Trophoblast cell (in vitro differentiated cells and primary cell): ENCODE results near the gene PREB.

Experiments used
- DNase-seq, 2 donors: peaks; one replicate each; pipeline ENCODE4 v3.0.0-alpha.2; 2016
- H2AFZ ChIP-seq: 2 replicates; pipeline ENCODE4 v1.6.1; 2013; ENCODE audit warnings: low read length, moderate library complexity, mild to moderate bottlenecking; ENCODE audit not compliant: insufficient read depth, poor library complexity
- H2AK5ac ChIP-seq: 2 replicates; pipeline ENCODE4 v1.6.1; 2013; ENCODE audit warnings: mild to moderate bottlenecking, low read length
- H2BK120ac ChIP-seq: 2 replicates; pipeline ENCODE4 v1.6.1; 2013; ENCODE audit warnings: low read length, mild to moderate bottlenecking, moderate library complexity; ENCODE audit not compliant: insufficient read depth, poor library complexity
- H2BK12ac ChIP-seq: 2 replicates; pipeline ENCODE4 v1.6.1; 2013; ENCODE audit warnings: mild to moderate bottlenecking, low read length, moderate library complexity
- H2BK5ac ChIP-seq: 2 replicates; pipeline ENCODE4 v1.6.1; 2013; ENCODE audit warnings: low read length, low read depth, moderate library complexity, mild to moderate bottlenecking; ENCODE audit not compliant: poor library complexity
- H3K14ac ChIP-seq: 2 replicates; pipeline ENCODE4 v1.6.1; 2013; ENCODE audit warnings: mild to moderate bottlenecking, low read length
- H3K18ac ChIP-seq: 2 replicates; pipeline ENCODE4 v1.6.1; 2013; ENCODE audit warnings: mild to moderate bottlenecking, low read length
- H3K23ac ChIP-seq: 2 replicates; pipeline ENCODE4 v1.6.1; 2013; ENCODE audit warnings: low read length
- H3K27ac ChIP-seq: 2 replicates; pipeline ENCODE4 v1.5.1; 2013; ENCODE audit warnings: low read depth, mild to moderate bottlenecking, inconsistent platforms, low read length, moderate library complexity
- H3K27me3 ChIP-seq: 2 replicates; pipeline ENCODE4 v1.6.1; 2013; ENCODE audit warnings: inconsistent platforms, mild to moderate bottlenecking, low read length, moderate library complexity; ENCODE audit not compliant: insufficient read depth
- H3K36me3 ChIP-seq, 2 experiments: 1 replicate in 1 of 2; 2 replicates in 1 of 2; pipeline ENCODE4 v1.6.1; 2013; ENCODE audit warnings: low read length in 2 of 2, mild to moderate bottlenecking in 2 of 2, moderate library complexity in 1 of 2; ENCODE audit not compliant: insufficient read depth in 2 of 2, control insufficient read depth in 1 of 2
- H3K4ac ChIP-seq: 2 replicates; pipeline ENCODE4 v1.6.1; 2013; ENCODE audit warnings: low read depth, mild to moderate bottlenecking, low read length, moderate library complexity
- H3K4me1 ChIP-seq, 2 experiments: 1 replicate in 1 of 2; 2 replicates in 1 of 2; pipeline ENCODE4 v1.6.1; 2013; ENCODE audit warnings: low read length in 2 of 2, mild to moderate bottlenecking in 2 of 2, moderate library complexity in 1 of 2; ENCODE audit not compliant: insufficient read depth in 2 of 2, control insufficient read depth in 1 of 2
- H3K4me2 ChIP-seq: 2 replicates; pipeline ENCODE4 v1.6.1; 2013; ENCODE audit warnings: inconsistent platforms, mild to moderate bottlenecking, low read length, moderate library complexity
- H3K4me3 ChIP-seq: 2 replicates; pipeline ENCODE4 v1.5.1; 2013; ENCODE audit warnings: mild to moderate bottlenecking, low read depth, low read length, inconsistent platforms
- H3K79me1 ChIP-seq: one replicate; pipeline ENCODE4 v1.6.1; 2013; ENCODE audit warnings: low read length
- H3K79me2 ChIP-seq: 2 replicates; pipeline ENCODE4 v1.6.1; 2013; ENCODE audit warnings: low read length, mild to moderate bottlenecking; ENCODE audit not compliant: control insufficient read depth, insufficient read depth, poor library complexity
- H3K9ac ChIP-seq: 2 replicates; pipeline ENCODE4 v1.6.1; 2013; ENCODE audit warnings: mild to moderate bottlenecking, low read length
- H3K9me3 ChIP-seq: 2 replicates; pipeline ENCODE4 v1.6.1; 2013; ENCODE audit warnings: low read depth, mild to moderate bottlenecking, control low read depth, inconsistent platforms, low read length; ENCODE audit not compliant: insufficient read depth
- H4K12ac ChIP-seq: 2 replicates; pipeline ENCODE4 v1.6.1; 2013; ENCODE audit warnings: low read depth, mild to moderate bottlenecking, low read length, moderate library complexity
- H4K8ac ChIP-seq: 2 replicates; pipeline ENCODE4 v1.6.1; 2013; ENCODE audit warnings: low read depth, mild to moderate bottlenecking, low read length, moderate library complexity
- H4K91ac ChIP-seq: one replicate; pipeline ENCODE4 v1.6.1; 2013; ENCODE audit warnings: low read depth, mild to moderate bottlenecking, low read length, moderate library complexity
- WGBS: extraction: QIAGEN DNeasy Blood & Tissue Kit; methylation state at CpG from one replicate; pipeline ENCODE4 v1.1.7; 2013; ENCODE audit warnings: missing lambda C conversion rate; ENCODE audit not compliant: insufficient read length, insufficient coverage; ENCODE audit errors: extremely low coverage; 5-methylcytosine and 5-hydroxymethylcytosine counted together

PREB gene

DNA sequence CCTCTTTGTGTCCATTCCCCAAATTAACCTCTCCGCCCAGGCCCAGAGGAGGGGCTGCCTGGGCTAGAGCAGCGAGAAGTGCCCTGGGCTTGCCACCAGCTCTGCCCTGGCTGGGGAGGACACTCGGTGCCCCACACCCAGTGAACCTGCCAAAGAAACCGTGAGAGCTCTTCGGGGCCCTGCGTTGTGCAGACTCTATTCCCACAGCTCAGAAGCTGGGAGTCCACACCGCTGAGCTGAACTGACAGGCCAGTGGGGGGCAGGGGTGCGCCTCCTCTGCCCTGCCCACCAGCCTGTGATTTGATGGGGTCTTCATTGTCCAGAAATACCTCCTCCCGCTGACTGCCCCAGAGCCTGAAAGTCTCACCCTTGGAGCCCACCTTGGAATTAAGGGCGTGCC lies 34.4 kb downstream of the PREB start:
- H3K18ac ChIP-seq, result no peak overlapping the region
- H3K9me3 ChIP-seq, result no peaks in the 10 kb centered on the region
- H4K12ac ChIP-seq, result no peak overlapping the region
- no peak overlapping the region for H3K4me2 ChIP-seq
- no peak overlapping the region for H3K23ac ChIP-seq
- H2BK5ac ChIP-seq, result no peak overlapping the region
- H4K91ac ChIP-seq, result no peak overlapping the region
- no peak overlapping the region for H3K27ac ChIP-seq
- no peak overlapping the region for H2AFZ ChIP-seq
- no peak overlapping the region for H3K14ac ChIP-seq
- H4K8ac ChIP-seq, result no peak overlapping the region
- no peaks in the 10 kb centered on the region for H3K27me3 ChIP-seq
- no peak overlapping the region for H2BK12ac ChIP-seq
- H3K79me1 ChIP-seq, result peaks cover 7% of the 10 kb centered on the region
- no peak overlapping the region for H3K9ac ChIP-seq
- no peak for DNase-seq
- H3K79me2 ChIP-seq, result no peaks in the 10 kb centered on the region
- no peak overlapping the region for H3K4me3 ChIP-seq
- H2BK120ac ChIP-seq, result no peak overlapping the region
- no peak overlapping the region for H3K4ac ChIP-seq
- H2AK5ac ChIP-seq, result no peak overlapping the region
- H3K36me3 ChIP-seq, result no peaks in the 10 kb centered on the region
- H3K4me1 ChIP-seq, result peaks cover 4% of the 10 kb centered on the region in 2 experiments
- WGBS, result no CpG with 5 or more reads among the region's 10 CpGs

DNA sequence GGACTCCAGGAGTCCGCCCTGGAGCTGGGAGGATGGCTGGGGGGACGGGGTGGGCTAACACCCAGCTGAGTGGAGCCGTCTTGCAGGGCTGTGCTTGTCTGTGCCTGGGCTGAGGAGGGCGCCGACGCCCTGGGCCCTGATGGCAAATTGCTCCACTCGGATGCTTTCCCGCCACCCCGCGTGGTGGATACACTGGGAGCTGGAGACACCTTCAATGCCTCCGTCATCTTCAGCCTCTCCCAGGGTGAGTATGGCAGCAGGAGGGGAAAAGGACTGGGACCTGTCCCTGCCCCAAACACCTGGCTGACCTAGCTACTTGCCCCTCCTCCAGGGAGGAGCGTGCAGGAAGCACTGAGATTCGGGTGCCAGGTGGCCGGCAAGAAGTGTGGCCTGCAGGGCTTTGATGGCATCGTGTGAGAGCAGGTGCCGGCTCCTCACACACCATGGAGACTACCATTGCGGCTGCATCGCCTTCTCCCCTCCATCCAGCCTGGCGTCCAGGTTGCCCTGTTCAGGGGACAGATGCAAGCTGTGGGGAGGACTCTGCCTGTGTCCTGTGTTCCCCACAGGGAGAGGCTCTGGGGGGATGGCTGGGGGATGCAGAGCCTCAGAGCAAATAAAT lies 35.0 kb downstream of the PREB start:
- DNase-seq, result no peak
- H2AK5ac ChIP-seq, result no peak overlapping the region
- H3K9me3 ChIP-seq, result no peaks in the 10 kb centered on the region
- no peak overlapping the region for H3K14ac ChIP-seq
- H3K4me3 ChIP-seq, result no peak overlapping the region
- no peak overlapping the region for H2BK5ac ChIP-seq
- H3K23ac ChIP-seq, result no peak overlapping the region
- no peak overlapping the region for H3K4me2 ChIP-seq
- H4K8ac ChIP-seq, result no peak overlapping the region
- no peak overlapping the region for H2BK12ac ChIP-seq
- H2AFZ ChIP-seq, result no peak overlapping the region
- no peak overlapping the region for H3K4ac ChIP-seq
- H4K12ac ChIP-seq, result no peak overlapping the region
- H3K36me3 ChIP-seq, result no peaks in the 10 kb centered on the region
- no peaks in the 10 kb centered on the region for H3K27me3 ChIP-seq
- no peak overlapping the region for H2BK120ac ChIP-seq
- no peak overlapping the region for H4K91ac ChIP-seq
- H3K18ac ChIP-seq, result no peak overlapping the region
- no peak overlapping the region for H3K9ac ChIP-seq
- no CpG with 5 or more reads among the region's 19 CpGs for WGBS
- no peaks in the 10 kb centered on the region for H3K79me2 ChIP-seq
- peaks cover 7% of the 10 kb centered on the region for H3K79me1 ChIP-seq
- H3K27ac ChIP-seq, result no peak overlapping the region
- peaks cover 4% of the 10 kb centered on the region in 2 experiments for H3K4me1 ChIP-seq

DNA sequence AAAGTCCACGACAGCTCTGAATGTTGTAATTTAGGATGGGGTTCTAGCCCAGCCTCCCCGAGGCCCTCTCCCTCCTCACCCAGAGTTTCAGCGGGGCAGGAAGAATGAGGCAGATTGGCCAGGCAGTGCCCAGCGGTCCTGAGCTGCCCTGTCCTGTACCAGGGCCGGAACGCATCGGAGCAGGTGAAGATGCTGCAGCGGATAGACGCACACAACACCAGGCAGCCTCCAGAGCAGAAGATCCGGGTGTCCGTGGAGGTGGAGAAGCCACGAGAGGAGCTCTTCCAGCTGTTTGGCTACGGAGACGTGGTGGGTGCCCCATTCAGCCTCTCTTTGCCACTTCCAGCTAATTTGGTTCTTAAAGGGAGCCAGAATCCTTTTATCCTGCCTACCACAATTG lies 37.1 kb downstream of the PREB start:
- no peaks in the 10 kb centered on the region for H3K79me2 ChIP-seq
- no peak overlapping the region for H3K4ac ChIP-seq
- H3K18ac ChIP-seq, result no peak overlapping the region
- H2AFZ ChIP-seq, result no peak overlapping the region
- DNase-seq, result no peak
- peak overlapping the region; percentile 16 for H3K4me3 ChIP-seq
- H2BK120ac ChIP-seq, result no peak overlapping the region
- no peaks in the 10 kb centered on the region for H3K36me3 ChIP-seq
- H2BK12ac ChIP-seq, result no peak overlapping the region
- H2BK5ac ChIP-seq, result no peak overlapping the region
- H2AK5ac ChIP-seq, result no peak overlapping the region
- no peaks in the 10 kb centered on the region for H3K27me3 ChIP-seq
- WGBS, result no CpG with 5 or more reads among the region's 14 CpGs
- no peak overlapping the region for H3K9ac ChIP-seq
- no peaks in the 10 kb centered on the region for H3K9me3 ChIP-seq
- H3K27ac ChIP-seq, result peak overlapping the region; percentile 6
- peak overlapping the region; percentile 2 for H4K8ac ChIP-seq
- H3K4me1 ChIP-seq, result peaks cover 4% of the 10 kb centered on the region in 2 experiments
- no peak overlapping the region for H3K23ac ChIP-seq
- no peak overlapping the region for H3K4me2 ChIP-seq
- H4K91ac ChIP-seq, result peak overlapping the region; percentile 52
- peaks cover 7% of the 10 kb centered on the region for H3K79me1 ChIP-seq
- peak overlapping the region; percentile 5 for H3K14ac ChIP-seq
- H4K12ac ChIP-seq, result no peak overlapping the region

DNA sequence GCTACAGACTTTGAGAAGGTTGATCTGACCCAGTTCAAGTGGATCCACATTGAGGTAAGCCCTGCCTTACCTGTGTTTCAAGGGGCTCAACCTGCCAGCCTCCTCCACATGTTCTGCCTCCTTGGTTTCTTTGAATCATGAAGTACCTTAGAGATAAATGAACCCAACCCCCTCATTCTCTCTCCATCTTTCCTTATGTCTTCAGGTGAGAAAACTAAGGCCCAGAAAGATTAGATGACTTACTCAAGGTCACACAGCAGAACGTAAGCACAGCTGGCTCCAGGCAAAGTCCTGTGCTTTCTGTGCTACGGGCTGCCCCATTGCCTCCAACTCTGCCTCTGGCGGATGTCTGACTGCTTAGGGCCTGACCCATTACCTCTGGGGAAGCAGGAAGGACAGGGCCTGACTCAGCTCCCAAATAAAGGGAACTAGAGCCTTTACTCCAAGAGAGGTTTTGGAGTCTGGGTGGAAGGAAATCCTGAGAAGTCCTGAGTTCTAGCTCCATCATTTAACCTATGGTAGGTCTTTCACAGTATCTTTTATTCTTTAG lies 37.6 kb downstream of the PREB start:
- H3K23ac ChIP-seq, result no peak overlapping the region
- no peak overlapping the region for H2AFZ ChIP-seq
- no peak overlapping the region for H3K4me2 ChIP-seq
- no peak overlapping the region for H2BK12ac ChIP-seq
- peak overlapping the region; percentile 31 for H4K91ac ChIP-seq
- WGBS, result no CpG with 5 or more reads among the region's 3 CpGs
- peak in 1 of 2 donors; percentile 19 for DNase-seq
- H4K8ac ChIP-seq, result no peak overlapping the region
- no peak overlapping the region for H3K18ac ChIP-seq
- peaks cover 7% of the 10 kb centered on the region for H3K79me1 ChIP-seq
- peak overlapping the region; percentile 62 for H2BK120ac ChIP-seq
- peaks cover 4% of the 10 kb centered on the region in 2 experiments for H3K4me1 ChIP-seq
- H3K36me3 ChIP-seq, result no peaks in the 10 kb centered on the region
- peak overlapping the region; percentile 5 for H2BK5ac ChIP-seq
- H3K4ac ChIP-seq, result no peak overlapping the region
- no peak overlapping the region for H3K9ac ChIP-seq
- no peak overlapping the region for H3K4me3 ChIP-seq
- no peak overlapping the region for H4K12ac ChIP-seq
- H3K9me3 ChIP-seq, result no peaks in the 10 kb centered on the region
- no peak overlapping the region for H2AK5ac ChIP-seq
- H3K79me2 ChIP-seq, result no peaks in the 10 kb centered on the region
- H3K14ac ChIP-seq, result peak overlapping the region; percentile 25
- peak overlapping the region; percentile 24 for H3K27ac ChIP-seq
- H3K27me3 ChIP-seq, result no peaks in the 10 kb centered on the region
